Lower leg skin (tissue), 3 donors: ENCODE measurements around the gene RSPH1.

Source experiments
- CTCF ChIP-seq, 3 donors: fragments of 450-650 bp; IDR thresholded peaks; one replicate each; pipeline ENCODE4 v1.5.1; 2016; ENCODE audit warnings: antibody characterized with exemption in 3 of 3, mild to moderate bottlenecking in 3 of 3, moderate library complexity in 2 of 3
- POLR2A ChIP-seq, 2 donors: fragments of 450-650 bp; IDR thresholded peaks; one replicate each; pipeline ENCODE4 v1.6.1; 2016 to 2017; ENCODE audit warnings: antibody characterized with exemption in 2 of 2, mild to moderate bottlenecking in 1 of 2, moderate library complexity in 1 of 2

- TF ChIP-seq CTCF (IDR thresholded peaks at IDR 0.05) (no peak), POLR2A (IDR thresholded peaks at IDR 0.05) (no peak)
Observed at GRCh38 chr21:42434884-42435283, 61.1 kb downstream of the RSPH1 start.
